C4-2B (cell line): ENCODE data around the gene OGG1.

Source experiments
- H3K27ac ChIP-seq: fragments of 450-650 bp; 2 replicates; pipeline ENCODE4 v1.5.1; 2017
- ZFX ChIP-seq: fragments of 450-650 bp; IDR thresholded peaks from 2 replicates; pipeline ENCODE4 v1.6.1; 2017
- TF ChIP-seq, protein P1 (sequence below): fragments of 450-650 bp; conservative IDR thresholded peaks from 2 replicates; pipeline ENCODE4 v1.5.1; 2017; ENCODE audit warnings: mild to moderate bottlenecking

Gene OGG1

DNA sequence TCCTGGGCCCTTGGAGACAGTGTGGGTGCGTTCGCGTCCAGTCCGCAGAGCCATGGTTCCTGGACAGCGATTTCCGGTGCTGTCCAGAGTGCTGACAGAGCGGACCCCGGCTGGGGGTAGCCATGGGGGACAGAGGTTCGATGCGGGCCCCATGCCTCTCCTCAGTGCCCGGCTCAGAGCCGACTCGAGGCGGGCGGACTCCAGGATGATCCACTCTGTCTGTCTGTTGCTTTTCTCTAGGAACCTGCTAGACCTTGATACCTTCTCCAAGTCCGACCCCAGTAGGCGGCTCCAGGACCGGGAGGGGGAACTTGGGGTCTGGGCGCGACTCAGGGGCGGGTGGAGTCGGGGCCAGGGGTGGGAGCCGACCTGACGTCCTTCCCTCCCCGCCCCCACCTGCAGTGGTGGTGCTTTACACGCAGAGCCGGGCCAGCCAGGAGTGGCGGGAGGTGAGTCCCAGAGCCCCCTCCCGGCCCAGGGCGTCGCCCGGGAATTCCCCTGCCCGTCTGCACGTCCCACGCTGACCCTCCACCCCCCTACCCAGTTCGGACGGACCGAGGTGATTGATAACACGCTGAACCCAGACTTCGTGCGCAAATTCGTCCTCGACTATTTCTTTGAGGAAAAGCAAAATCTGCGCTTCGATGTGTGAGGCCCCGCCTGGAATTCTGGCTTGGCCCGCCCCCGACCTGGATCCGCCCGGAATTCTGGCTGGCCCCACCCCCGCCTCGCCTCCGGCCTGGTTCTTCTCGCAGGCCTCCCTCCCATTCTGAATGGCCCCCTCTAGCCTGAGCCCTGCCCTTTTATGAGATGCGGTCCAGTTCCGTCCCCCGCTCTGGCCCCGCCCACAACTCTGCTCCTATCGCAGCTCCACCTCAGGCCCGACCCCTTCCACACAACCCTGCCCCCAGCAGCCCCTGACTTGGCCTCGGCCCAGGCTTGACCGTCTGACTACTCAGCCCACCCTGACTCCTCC is 45.1 kb upstream of the OGG1 start:
- TF ChIP-seq, protein P1, sequence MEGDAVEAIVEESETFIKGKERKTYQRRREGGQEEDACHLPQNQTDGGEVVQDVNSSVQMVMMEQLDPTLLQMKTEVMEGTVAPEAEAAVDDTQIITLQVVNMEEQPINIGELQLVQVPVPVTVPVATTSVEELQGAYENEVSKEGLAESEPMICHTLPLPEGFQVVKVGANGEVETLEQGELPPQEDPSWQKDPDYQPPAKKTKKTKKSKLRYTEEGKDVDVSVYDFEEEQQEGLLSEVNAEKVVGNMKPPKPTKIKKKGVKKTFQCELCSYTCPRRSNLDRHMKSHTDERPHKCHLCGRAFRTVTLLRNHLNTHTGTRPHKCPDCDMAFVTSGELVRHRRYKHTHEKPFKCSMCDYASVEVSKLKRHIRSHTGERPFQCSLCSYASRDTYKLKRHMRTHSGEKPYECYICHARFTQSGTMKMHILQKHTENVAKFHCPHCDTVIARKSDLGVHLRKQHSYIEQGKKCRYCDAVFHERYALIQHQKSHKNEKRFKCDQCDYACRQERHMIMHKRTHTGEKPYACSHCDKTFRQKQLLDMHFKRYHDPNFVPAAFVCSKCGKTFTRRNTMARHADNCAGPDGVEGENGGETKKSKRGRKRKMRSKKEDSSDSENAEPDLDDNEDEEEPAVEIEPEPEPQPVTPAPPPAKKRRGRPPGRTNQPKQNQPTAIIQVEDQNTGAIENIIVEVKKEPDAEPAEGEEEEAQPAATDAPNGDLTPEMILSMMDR: no peak
- TF ChIP-seq ZFX: no peak
- no peak overlapping the region for H3K27ac ChIP-seq

DNA sequence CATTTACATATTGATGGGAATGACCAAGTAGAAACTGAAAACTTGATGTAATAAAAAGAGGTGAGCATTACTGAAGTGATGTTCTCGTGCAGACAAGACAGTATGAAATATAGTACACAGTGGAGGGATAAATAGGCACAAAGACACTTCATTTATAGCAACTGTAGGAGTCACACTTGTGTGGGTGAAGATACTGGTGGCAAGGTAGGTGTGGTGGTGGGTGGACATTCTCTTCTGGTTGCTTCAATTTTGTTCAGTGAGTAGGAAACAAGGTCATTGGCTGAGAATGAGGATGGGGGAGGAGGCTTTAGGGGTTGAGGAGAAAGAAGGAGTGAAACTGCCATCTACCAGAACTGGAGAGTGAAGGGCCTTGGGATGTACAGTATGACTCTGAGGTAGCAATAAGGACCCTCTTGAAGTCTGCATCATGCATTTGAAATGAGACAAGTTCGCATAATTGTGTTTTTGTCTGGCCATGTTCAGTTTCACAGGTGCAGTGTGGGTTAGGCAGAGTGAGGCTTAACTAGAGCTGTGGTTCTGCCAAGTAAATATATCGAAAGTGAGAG is 39.5 kb upstream of the OGG1 start:
- TF ChIP-seq, protein P1: no peak
- TF ChIP-seq ZFX: no peak
- H3K27ac ChIP-seq: no peak overlapping the region

DNA sequence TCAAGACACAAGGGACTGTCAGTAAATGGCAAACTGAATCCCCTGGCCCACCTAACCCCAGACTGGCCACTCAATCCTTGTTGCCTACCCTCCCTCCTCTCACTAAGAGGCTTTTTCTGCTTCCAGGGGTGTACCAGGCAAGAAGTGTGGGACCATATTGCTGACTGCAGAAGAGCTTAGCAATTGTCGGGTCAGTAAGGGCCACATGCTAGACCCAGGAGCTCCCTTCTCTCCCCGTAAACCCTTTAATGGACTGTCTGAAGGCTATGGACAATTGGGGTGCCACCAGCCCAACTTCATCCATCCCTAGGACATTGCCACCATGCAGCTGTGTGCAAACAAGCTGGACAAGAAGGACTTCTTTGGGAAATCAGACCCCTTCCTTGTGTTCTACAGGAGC is 37.3 kb upstream of the OGG1 start:
- H3K27ac ChIP-seq: no peak overlapping the region
- TF ChIP-seq, protein P1: no peak
- TF ChIP-seq ZFX: no peak

DNA sequence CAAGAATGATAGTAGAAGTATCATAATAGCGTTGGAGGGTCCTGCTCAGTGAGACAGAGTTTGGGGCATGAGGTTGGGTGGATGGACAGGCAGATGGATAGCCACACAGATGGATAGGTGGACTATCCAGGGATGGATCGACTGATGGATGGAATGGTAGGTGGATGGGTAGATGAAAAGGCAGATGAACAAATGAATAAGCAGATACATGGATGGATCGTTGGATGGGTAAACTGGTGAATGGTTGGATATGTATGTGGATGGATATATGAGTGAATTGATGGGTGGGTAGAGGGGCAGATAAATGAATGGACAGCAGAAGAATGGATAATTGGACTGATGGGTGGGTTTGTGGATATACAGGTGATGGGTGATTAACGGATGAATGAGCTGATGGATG is 36.6 kb upstream of the OGG1 start:
- no peak overlapping the region for H3K27ac ChIP-seq
- TF ChIP-seq, protein P1: no peak
- no peak for TF ChIP-seq ZFX

DNA sequence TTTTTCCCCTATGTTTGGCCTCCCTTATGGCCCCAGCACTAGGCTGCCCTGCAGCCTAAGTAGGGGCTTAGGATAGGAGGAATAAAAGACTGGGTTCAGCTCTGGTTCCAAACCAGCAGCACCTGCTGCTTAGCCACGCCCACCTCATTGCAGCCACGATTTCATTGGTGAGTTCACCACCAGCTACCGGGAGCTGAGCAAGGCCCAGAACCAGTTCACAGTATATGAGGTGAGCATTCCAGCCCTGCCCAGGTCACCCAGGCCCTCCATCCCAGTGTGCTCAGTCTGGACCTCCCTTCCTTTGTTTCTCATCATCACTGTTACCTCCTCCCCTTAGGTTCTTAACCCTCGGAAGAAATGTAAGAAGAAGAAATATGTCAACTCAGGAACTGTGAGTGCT is 34.6 kb upstream of the OGG1 start:
- TF ChIP-seq, protein P1: no peak
- TF ChIP-seq ZFX: no peak
- no peak overlapping the region for H3K27ac ChIP-seq

DNA sequence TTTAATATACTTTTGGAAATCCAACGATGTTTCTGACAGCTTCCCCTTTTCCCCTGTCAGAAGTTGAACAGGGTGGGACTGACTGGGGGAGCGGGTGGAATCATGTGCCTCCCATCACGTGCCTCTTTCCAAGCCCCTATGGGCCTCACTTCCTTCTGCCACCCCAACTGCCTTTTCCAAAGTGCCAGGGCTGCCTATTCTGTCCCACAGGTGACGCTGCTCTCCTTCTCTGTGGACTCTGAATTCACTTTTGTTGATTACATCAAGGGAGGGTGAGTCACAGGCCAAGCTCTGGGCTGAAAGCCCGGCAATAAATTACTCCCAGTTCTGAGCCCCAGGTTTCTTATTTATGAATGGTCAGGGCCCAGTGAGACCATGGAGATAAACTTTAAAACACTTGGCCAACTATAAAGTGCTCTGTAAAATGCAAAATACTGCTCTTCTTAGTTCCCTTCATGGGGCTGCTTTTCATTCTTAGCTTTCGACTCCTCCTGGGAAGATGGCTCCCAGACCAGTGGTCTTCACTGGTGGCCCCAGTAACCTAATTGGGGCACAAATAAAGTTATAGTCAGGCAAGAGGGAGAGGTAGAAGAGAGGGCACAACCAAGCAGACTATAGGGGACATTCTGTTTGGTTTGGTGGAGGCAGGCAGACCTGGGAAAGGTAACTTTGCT is 33.9 kb upstream of the OGG1 start:
- no peak overlapping the region for H3K27ac ChIP-seq
- TF ChIP-seq ZFX: no peak
- TF ChIP-seq, protein P1: peak; percentile 75
